Raji (cell line): ENCODE data around the gene FKBP1A.
A peak's percentile ranks its signal among the peaks of the same experiment; 100 is the strongest.

Experiments
- POLR2A ChIP-seq: IDR thresholded peaks from 2 replicates; pipeline ENCODE4 v1.6.1; 2011; ENCODE audit warnings: low read depth, low read length, control low read depth; ENCODE audit not compliant: insufficient read depth

The FKBP1A gene

DNA sequence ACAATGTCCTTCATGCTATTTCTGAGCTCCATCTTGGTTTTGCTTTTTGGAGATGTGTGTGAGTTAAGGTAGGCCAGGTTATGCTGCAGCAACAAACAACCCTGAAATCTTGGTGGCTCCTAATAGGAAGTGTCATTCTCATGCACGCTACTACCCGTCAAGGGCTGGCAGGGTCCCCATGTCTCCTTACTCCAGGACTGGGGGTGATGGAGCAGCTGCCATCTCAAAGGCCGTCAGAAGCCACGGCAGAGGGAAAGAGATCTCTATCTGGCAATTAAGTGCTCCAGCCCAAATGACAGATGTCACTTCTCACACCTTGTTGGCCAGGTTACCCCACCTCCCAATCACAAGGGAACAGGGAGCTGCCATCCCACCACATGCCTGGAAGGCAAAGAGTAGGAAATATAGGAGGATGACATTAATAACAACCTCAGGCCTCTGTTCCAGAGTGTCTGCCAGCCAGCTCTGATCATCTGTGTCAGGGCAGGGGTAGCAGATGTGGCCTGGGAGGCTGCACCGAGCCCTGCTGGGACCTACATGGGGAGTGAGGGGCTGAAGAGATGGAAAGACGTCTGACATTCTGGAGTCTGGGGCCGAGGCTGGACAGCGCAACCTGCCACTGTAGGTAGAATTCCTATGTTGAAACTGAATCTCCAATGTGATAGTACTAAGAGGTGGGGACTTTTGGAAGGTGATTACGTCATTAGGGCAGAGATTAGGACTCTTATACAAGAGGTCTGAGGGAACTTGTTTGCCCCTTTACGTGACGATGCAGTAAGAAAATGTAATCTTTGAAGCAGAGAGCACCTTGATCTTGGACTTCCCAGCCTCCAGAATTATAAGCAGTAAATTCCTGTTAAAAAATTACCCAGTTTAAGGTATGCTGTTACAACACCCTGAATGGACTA lies 59.1 kb downstream of the FKBP1A start:
- no peak for TF ChIP-seq POLR2A

DNA sequence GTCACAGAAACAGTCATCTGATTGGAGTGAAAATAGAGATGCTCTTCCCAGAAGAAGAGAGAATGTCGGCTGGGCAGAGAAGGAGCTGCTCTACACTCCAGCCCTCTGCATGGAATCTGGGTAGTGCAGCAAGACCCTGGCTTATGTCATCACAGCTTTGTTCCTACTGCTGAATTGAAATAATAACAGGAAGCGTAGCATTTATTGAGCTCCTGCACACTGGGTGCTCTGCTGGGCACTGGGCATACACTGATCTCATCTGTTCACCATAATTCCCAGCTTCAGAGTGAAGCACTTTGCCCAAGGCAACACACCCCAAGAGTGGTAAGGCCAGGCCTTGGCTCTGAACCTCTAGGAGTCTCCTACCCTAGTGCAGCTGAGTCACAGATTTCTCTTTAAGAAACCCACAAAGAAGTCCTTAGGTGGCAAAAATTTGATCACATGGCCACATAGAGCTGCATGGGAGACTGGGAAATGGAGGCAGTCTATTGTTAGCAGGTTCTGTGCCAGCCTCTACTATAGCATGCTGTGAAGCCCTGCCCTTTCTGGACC lies 60.0 kb downstream of the FKBP1A start:
- TF ChIP-seq POLR2A = no peak

- no peak for TF ChIP-seq POLR2A
These were observed 60.9 kb downstream of the FKBP1A start for GRCh38 chr20:1331801-1332453.

- TF ChIP-seq POLR2A = no peak
These were observed 61.8 kb downstream of the FKBP1A start for GRCh38 chr20:1331101-1331500.

DNA sequence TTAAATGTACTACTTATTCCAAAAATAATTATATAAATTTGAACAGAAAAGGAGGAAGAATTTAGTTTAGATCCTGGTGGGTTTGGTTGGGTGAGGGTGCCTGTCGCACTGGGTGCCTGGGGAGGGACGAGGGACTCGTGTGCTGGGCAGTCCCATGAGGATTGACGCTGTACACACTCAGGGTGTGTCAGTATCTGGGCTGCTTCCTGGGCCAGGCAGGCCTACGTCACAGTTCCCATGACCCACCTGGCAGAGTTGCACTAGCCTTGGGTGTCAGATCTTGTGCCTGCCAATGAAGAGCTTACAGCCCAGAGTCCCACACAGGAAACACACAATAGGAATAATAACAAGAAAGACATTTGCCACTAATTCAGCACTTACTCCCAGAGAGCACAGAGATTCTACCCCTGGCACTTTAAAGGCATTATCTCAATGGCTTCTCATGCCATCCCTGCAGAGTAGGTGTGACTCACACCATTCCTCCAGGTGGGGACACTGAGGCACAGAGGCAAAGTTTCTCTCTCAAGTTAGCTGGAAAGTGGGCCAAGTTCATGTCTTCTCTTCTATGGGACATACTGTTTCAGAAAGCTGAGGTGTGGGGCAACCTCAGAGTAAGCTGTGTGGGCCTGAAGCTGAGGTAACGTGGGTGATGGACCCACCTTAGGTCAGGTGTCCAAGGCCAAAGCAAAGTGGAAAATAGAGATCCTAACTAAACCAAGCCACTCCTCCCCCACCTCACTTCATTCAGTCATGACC lies 62.6 kb downstream of the FKBP1A start:
- TF ChIP-seq POLR2A = no peak

GRCh38 chr20:1328680-1329330 lies 64.0 kb downstream of the FKBP1A start, which contains the start of gene SDCBP2:
TSS of gene SDCBP2 (minus strand) at chr20:1329139. CDS start at chr20:1320416, 8,723 bp downstream.
- no peak for TF ChIP-seq POLR2A

- TF ChIP-seq POLR2A = no peak
These were observed 64.8 kb downstream of the FKBP1A start for GRCh38 chr20:1327827-1328679.

- no peak for TF ChIP-seq POLR2A
These were observed 65.6 kb downstream of the FKBP1A start for GRCh38 chr20:1327241-1327653.

DNA sequence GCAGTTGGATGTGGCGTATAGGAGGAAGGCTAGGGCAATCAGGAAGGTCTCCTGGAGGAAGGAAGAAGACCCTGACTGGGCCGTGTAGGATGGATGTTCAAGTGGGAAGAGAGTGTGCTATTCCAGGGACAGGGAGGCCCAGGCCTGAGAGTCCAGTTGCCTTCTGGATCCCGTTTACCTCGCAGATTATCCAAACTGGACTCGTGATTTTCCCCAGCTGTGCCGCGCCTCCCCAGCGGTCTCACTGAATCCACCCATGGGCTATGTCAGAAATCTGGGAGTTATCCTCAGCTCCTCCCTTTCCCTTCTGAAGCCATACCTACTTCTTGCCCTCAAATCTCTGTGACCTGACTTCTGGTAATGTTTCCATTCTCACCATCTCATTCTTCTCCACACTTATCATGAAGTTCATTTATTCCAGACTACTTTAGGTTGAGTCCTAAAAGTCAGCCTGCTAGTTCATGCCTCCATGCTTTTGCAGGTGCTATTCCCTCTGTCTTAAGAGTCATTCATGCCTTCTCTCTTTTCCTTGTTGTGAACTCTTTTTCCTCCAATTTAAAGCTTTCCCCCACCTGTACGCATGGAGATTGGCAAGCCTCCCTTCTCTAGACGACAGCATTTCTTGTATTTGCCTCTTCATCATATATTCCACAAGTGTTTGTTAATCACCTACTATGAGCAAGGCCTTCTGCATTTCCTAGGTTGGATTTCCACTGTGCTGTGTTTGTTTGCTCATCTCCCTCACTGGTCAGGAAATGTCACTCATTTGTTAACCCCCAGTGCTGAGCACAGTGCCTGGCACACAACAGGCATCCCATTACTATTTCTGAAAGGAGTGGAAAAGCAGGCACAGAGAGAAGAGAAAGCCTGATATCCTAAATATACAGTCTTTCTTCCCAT lies 66.6 kb downstream of the FKBP1A start:
- no peak for TF ChIP-seq POLR2A

DNA sequence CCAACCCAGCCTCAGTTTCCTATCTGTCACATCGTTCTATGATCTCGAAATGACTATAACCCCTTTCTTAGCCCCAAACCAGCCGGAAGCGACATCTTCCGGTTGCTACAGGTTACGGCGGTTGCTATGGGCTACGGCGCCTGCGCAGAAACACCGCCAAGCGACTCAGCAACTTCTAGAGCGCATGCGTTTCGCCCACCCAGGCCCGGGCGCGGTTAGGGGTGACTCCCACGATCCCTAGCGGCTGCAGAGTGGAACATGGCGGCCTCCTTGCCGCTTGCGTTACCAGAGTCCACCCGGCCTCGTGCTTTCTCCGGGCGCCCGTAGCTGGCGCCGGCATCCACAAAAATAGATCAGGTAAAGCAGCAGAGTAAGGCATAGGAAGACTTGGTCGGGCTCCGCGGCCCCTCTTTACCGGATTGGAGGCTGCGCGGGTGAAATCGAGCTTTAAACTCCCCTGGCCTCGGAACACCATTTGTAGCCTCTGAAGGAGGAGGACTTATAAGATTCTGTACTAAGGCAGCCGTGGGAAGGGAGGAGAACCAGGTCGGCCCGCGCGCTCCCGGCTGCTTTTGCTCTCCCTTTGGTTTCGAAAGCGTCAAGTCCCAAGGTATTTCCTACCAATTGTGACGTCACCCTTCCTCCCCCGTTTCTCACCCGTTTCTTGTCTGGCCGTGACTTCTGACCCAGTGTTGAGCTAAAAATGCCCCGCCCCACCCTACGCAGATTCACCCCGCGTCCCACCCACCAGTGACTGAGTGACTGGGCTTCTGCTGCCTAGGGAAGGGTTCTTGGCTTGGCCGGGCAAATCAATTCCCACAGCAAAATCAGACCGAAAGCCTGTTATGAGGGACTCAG lies 67.5 kb downstream of the FKBP1A start:
- peak; percentile 92 for TF ChIP-seq POLR2A

- no peak for TF ChIP-seq POLR2A
These were observed 68.2 kb downstream of the FKBP1A start for GRCh38 chr20:1324598-1325172.

DNA sequence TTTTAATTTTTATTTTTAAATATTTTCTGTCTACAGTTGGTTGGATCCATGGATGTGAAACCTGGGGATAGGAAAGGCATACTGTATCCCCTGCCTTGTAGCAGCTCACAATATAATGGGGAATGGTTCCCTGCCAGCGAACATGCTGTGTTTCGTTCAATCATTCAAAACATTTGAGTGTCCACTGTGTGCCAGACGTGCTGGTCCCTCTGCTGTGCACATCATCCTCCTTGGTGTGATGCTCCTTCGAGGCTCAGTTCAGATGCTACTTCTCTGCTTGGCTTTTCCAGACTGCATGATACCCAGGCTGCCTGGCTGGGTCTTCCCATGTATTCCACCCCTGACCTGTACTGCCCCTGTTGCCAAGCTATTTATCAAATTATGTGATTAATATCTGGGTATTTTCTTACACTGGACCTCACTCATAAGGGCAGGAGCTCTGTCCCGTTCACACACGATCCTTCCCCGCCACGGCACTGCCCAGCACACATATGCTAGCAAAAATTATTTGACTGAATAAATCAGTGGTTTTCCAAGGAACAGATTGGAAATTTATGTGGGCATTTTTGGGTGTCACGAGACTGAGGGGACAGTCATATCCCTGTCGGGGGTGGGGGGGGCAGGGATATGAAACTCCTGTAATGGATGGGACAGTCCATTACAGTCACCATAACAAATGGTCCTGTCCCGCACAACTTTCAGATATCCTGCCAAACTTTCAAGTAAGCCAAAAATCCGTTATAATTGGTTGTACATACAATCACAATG lies 68.8 kb downstream of the FKBP1A start:
- no peak for TF ChIP-seq POLR2A
